22Rv1 (cell line): Measurements from ENCODE around the gene KCNT2.

Experiments
- H3K27ac ChIP-seq: fragments of 450-650 bp; 2 replicates; pipeline ENCODE4 v1.5.1; 2017
- CTCF ChIP-seq: fragments of 450-650 bp; IDR thresholded peaks from 2 replicates; pipeline ENCODE4 v1.5.1; 2017; ENCODE audit warnings: mild to moderate bottlenecking
- ZFX ChIP-seq: fragments of 450-650 bp; IDR thresholded peaks from 2 replicates; pipeline ENCODE4 v1.6.1; 2017; ENCODE audit warnings: antibody characterized with exemption, borderline replicate concordance

KCNT2 gene

GRCh38 chr1:196590012-196590708 is 18.1 kb downstream of the KCNT2 start:
- TF ChIP-seq ZFX: no peak
- TF ChIP-seq CTCF: no peak
- H3K27ac ChIP-seq: no peak overlapping the region

GRCh38 chr1:196584696-196585095 is 23.5 kb downstream of the KCNT2 start:
- TF ChIP-seq CTCF (no peak), ZFX (no peak)
- H3K27ac ChIP-seq: peak overlapping the region; percentile 23

- TF ChIP-seq ZFX: no peak
- TF ChIP-seq CTCF: no peak
- H3K27ac ChIP-seq: no peak overlapping the region
Observed at GRCh38 chr1:196577386-196577785, 30.9 kb downstream of the KCNT2 start.

GRCh38 chr1:196573226-196573625 is 35.0 kb downstream of the KCNT2 start:
- no peak for TF ChIP-seq ZFX
- TF ChIP-seq CTCF: no peak

GRCh38 chr1:196567238-196567637 is 41.0 kb downstream of the KCNT2 start:
- TF ChIP-seq CTCF (no peak), ZFX (no peak)
- H3K27ac ChIP-seq: no peak overlapping the region

More at GRCh38 chr1:196573226-196573625, 35.0 kb downstream of the KCNT2 start:
- H3K27ac ChIP-seq: no peak overlapping the region

GRCh38 chr1:196563768-196564167 is 44.5 kb downstream of the KCNT2 start:
- TF ChIP-seq ZFX (no peak), CTCF (no peak)
- H3K27ac ChIP-seq: no peak overlapping the region

- H3K27ac ChIP-seq: no peak overlapping the region
- TF ChIP-seq CTCF (no peak), ZFX (no peak)
Observed at GRCh38 chr1:196559314-196559713, 48.9 kb downstream of the KCNT2 start.
